ENCODE measurements around the gene PPDPF.

Gene PPDPF

DNA sequence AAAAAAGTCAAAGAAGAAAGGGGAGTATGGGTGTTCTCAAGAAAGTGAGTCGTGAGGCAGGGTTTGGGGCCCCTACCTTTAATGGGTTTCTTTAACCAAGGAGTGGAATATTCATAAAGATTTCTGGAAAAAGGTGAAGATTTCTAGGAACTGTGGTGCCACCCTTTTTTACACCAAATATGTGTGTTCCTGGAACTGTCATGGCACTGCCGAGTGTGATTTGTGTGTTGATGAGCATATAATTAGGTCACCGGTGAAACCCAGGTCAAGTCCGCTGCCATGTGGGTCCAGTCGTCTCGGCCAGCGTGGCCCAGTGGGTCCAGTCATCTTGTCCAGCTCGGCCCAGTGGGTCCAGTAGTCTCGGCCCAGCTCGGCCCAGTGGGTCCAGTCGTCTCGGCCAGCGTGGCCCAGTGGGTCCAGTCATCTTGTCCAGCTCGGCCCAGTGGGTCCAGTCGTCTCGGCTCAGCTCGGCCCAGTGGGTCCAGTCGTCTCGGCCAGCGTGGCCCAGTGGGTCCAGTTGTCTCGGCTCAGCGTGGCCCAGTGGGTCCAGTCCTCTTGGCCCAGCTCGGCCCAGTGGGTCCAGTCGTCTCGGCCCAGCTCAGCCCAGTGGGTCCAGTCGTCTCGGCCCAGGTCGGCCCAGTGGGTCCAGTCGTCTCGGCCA, 13.4 kb upstream of the PPDPF start:
- no peak for DNase-seq (ENCODE audit: low read depth in 1 of 2, low spot score in 1 of 2)
- TF ChIP-seq, protein P1, sequence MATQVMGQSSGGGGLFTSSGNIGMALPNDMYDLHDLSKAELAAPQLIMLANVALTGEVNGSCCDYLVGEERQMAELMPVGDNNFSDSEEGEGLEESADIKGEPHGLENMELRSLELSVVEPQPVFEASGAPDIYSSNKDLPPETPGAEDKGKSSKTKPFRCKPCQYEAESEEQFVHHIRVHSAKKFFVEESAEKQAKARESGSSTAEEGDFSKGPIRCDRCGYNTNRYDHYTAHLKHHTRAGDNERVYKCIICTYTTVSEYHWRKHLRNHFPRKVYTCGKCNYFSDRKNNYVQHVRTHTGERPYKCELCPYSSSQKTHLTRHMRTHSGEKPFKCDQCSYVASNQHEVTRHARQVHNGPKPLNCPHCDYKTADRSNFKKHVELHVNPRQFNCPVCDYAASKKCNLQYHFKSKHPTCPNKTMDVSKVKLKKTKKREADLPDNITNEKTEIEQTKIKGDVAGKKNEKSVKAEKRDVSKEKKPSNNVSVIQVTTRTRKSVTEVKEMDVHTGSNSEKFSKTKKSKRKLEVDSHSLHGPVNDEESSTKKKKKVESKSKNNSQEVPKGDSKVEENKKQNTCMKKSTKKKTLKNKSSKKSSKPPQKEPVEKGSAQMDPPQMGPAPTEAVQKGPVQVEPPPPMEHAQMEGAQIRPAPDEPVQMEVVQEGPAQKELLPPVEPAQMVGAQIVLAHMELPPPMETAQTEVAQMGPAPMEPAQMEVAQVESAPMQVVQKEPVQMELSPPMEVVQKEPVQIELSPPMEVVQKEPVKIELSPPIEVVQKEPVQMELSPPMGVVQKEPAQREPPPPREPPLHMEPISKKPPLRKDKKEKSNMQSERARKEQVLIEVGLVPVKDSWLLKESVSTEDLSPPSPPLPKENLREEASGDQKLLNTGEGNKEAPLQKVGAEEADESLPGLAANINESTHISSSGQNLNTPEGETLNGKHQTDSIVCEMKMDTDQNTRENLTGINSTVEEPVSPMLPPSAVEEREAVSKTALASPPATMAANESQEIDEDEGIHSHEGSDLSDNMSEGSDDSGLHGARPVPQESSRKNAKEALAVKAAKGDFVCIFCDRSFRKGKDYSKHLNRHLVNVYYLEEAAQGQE (IDR thresholded peaks at IDR 0.05; ENCODE audit: insufficient replicate concordance, low read depth), result no peak
- TF ChIP-seq SPI1 (IDR thresholded peaks at IDR 0.05; ENCODE audit: borderline replicate concordance, low read depth), result no peak
- no peak for TF ChIP-seq POLR2AphosphoS5 (IDR thresholded peaks at IDR 0.05; ENCODE audit: low read depth)
- TF ChIP-seq, protein P2, sequence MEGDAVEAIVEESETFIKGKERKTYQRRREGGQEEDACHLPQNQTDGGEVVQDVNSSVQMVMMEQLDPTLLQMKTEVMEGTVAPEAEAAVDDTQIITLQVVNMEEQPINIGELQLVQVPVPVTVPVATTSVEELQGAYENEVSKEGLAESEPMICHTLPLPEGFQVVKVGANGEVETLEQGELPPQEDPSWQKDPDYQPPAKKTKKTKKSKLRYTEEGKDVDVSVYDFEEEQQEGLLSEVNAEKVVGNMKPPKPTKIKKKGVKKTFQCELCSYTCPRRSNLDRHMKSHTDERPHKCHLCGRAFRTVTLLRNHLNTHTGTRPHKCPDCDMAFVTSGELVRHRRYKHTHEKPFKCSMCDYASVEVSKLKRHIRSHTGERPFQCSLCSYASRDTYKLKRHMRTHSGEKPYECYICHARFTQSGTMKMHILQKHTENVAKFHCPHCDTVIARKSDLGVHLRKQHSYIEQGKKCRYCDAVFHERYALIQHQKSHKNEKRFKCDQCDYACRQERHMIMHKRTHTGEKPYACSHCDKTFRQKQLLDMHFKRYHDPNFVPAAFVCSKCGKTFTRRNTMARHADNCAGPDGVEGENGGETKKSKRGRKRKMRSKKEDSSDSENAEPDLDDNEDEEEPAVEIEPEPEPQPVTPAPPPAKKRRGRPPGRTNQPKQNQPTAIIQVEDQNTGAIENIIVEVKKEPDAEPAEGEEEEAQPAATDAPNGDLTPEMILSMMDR (IDR thresholded peaks at IDR 0.05; ENCODE audit: insufficient read depth, low read length), result no peak
- no peak for TF ChIP-seq GABPA (IDR thresholded peaks at IDR 0.05; ENCODE audit: low read depth)
- no peak overlapping the region for H3K27ac ChIP-seq (replicated peaks)
- no peak overlapping the region for H3K4me3 ChIP-seq (replicated peaks; ENCODE audit: insufficient read depth, low read length)
- no peaks in the 10 kb centered on the region for H3K27me3 ChIP-seq (ENCODE audit: insufficient read depth, poor library complexity, severe bottlenecking)

DNA sequence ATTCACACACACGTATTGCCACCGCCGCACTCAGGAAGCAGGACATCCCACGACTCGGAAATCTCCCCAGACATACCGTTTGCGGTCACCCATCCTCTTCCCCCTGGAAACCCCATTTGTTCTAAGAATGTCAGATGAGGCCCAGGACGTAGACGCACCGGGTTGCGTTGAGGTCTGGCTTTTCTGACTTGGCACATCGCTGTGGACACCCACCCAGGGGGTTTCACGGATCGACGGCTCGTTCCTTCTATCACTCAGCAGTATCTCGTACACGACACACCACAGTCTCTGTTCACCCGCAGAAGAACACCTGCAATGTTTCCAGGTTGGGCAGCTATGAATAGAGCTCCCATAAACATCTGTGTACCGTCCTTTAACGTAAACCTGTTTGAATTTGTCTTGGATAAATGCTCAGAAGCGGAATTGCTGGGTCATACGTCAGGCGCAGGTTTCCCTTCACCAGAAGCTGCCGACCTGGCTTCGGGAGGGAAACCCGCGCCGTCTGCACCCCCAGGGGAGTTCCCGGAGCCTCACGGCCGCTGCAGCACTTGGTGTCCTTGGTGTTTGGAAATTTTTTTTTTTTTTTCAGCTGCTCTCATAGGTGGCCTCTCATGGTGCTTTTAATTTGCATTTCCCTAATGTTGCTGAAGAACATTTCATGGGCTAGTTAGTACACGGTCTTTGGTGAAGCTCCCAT, 12.3 kb upstream of the PPDPF start:
- H3K27me3 ChIP-seq (ENCODE audit: insufficient read depth, poor library complexity, severe bottlenecking), result no peaks in the 10 kb centered on the region
- no peak overlapping the region for H3K4me3 ChIP-seq (replicated peaks; ENCODE audit: insufficient read depth, low read length)
- no peak overlapping the region for H3K27ac ChIP-seq (replicated peaks)
- TF ChIP-seq GABPA (IDR thresholded peaks at IDR 0.05; ENCODE audit: low read depth) (no peak), SPI1 (IDR thresholded peaks at IDR 0.05; ENCODE audit: borderline replicate concordance, low read depth) (no peak), POLR2AphosphoS5 (IDR thresholded peaks at IDR 0.05; ENCODE audit: low read depth) (no peak)
- TF ChIP-seq, protein P1 (IDR thresholded peaks at IDR 0.05; ENCODE audit: insufficient replicate concordance, low read depth), result no peak
- TF ChIP-seq, protein P2 (IDR thresholded peaks at IDR 0.05; ENCODE audit: insufficient read depth, low read length), result no peak
- DNase-seq (ENCODE audit: low read depth in 1 of 2, low spot score in 1 of 2), result no peak

DNA sequence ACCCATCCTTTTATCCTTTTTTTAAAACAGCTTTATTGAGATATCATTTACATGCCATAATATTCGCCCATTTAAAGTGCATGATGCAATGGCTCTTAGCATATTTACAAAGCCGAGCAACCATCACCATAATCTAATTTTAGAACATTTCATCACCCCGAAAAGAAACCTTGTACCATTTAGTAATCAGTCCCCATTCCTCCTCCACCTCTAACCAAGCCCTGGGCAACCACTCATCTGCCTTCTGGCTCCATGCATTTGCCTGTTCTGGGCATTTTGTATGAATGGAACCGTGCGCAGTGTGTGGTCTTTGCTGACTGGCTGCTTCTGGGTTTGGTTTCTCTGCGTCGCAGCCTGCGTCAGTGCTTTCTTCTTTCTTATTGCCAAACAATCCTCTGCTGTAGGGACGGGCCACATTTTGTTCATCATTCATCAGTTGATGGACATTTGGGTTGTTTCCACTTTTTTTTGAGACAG, 11.4 kb upstream of the PPDPF start:
- Histone ChIP-seq H3K27me3 (ENCODE audit: insufficient read depth, poor library complexity, severe bottlenecking) (no peaks in the 10 kb centered on the region), H3K27ac (replicated peaks) (no peak overlapping the region), H3K4me3 (replicated peaks; ENCODE audit: insufficient read depth, low read length) (no peak overlapping the region)
- TF ChIP-seq, protein P2 (IDR thresholded peaks at IDR 0.05; ENCODE audit: insufficient read depth, low read length), result no peak
- TF ChIP-seq GABPA (IDR thresholded peaks at IDR 0.05; ENCODE audit: low read depth), result no peak
- no peak for TF ChIP-seq POLR2AphosphoS5 (IDR thresholded peaks at IDR 0.05; ENCODE audit: low read depth)
- TF ChIP-seq, protein P1 (IDR thresholded peaks at IDR 0.05; ENCODE audit: insufficient replicate concordance, low read depth), result no peak
- no peak for TF ChIP-seq SPI1 (IDR thresholded peaks at IDR 0.05; ENCODE audit: borderline replicate concordance, low read depth)
- DNase-seq (ENCODE audit: low read depth in 1 of 2, low spot score in 1 of 2), result no peak

All from HL-60 (cell line).